ENCODE data around the gene CLEC2B.

Gene CLEC2B

DNA sequence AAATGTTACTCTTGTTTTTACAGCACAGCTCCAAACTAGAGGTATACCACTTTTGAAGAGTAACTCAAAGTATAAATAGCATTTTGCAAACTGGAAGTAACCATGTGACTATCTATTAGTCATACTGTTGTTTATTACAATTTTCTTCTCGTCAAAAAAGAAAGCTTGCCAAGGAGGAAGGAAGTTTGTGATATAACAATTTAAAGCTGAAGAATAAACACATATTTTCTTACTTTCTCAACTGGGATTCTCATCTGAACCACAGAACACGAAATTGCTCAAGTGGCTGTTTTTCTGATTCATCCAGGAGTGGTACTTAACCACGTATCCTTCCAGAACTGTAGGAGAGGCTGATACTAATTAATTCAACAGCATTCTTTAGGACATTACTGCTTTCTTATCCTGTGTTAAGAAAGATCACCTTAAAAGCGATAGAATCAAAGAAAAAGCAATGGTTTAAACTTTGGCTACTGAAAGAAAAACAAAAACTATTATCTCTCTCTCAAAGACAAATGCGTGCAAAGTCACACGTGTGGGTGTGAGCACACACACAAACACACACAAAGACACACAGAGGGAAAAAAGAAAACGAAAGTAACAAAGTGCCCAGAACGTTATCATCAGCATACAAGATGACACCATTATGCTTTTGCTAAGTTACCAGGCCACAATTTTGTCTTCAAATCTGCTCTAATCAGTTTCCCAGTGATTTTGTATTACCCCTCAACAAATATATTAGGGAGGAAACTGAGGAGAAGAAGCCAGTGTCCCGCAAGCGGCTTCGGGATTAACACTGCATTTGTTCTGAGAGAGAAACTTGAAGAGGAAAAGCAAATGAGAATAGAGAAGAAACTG is at the start of gene CLEC2B:
Gene CLEC2B, minus strand, starts transcription at position 48 of the 855 bp plus-strand sequence.
- FAIRE-seq (no peak), DNase-seq (ENCODE audit: insufficient read length, low spot score) (no peak)
- TF ChIP-seq, protein P1, sequence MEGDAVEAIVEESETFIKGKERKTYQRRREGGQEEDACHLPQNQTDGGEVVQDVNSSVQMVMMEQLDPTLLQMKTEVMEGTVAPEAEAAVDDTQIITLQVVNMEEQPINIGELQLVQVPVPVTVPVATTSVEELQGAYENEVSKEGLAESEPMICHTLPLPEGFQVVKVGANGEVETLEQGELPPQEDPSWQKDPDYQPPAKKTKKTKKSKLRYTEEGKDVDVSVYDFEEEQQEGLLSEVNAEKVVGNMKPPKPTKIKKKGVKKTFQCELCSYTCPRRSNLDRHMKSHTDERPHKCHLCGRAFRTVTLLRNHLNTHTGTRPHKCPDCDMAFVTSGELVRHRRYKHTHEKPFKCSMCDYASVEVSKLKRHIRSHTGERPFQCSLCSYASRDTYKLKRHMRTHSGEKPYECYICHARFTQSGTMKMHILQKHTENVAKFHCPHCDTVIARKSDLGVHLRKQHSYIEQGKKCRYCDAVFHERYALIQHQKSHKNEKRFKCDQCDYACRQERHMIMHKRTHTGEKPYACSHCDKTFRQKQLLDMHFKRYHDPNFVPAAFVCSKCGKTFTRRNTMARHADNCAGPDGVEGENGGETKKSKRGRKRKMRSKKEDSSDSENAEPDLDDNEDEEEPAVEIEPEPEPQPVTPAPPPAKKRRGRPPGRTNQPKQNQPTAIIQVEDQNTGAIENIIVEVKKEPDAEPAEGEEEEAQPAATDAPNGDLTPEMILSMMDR (IDR thresholded peaks at IDR 0.05; ENCODE audit: insufficient read depth, missing control alignments) = no peak

DNA sequence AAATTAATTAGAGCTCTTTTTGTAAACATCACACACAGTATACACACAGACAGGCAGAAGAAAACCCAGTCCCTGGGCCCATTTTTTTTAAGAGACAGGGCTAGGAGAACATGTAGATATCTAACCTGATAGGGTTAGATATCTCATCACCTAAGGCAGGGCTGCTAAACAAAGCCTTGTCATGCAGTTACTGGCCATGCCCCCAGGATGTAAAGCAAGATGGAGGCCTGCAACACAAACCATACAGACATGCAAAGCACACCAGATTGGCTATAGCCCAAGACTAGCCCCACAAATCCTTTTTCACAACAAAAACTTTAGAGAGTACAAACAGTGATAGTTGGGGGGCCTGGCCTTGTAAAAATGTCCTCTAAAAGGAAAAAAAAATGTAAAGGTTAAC is 42.6 kb upstream of the CLEC2B start:
- TF ChIP-seq, protein P1 (IDR thresholded peaks at IDR 0.05; ENCODE audit: insufficient read depth, missing control alignments) = no peak
- DNase-seq (ENCODE audit: insufficient read length, low spot score) (no peak), FAIRE-seq (no peak)

DNA sequence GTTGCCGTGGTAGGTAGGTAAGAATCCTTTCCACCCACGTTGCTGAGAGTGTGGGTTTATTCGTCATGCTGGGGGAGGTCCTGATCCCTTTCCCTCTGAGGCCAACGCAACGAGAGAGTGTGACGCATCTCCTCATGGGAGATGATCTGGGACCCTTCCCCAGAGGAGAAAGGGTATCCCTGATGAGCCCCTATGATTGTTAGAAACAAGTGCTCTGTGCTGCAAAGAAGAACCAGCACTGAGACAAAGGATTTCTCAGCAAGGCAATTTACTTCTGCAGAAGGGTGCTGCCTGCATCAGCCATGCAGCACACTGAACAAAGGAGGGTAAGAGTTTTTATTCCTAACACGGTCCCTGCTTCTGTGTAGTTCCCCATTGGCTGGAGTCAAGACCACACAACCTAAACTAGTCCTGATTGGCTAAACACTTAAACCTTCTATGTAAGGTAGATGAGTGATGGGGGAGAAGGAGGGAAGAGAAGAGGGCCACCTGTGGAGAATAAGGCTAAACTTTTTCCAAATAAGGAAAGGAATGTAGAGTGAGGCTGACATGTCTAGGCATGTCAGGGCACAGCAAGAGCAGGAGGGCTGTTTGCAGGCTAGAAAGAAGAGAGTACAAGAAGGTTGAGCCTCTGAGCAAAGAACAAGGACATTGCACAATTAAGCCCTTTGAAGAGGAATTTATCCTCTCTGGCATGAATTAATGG is 41.7 kb upstream of the CLEC2B start:
- no peak for DNase-seq (ENCODE audit: insufficient read length, low spot score)
- TF ChIP-seq, protein P1 (IDR thresholded peaks at IDR 0.05; ENCODE audit: insufficient read depth, missing control alignments) = no peak
- no peak for FAIRE-seq

DNA sequence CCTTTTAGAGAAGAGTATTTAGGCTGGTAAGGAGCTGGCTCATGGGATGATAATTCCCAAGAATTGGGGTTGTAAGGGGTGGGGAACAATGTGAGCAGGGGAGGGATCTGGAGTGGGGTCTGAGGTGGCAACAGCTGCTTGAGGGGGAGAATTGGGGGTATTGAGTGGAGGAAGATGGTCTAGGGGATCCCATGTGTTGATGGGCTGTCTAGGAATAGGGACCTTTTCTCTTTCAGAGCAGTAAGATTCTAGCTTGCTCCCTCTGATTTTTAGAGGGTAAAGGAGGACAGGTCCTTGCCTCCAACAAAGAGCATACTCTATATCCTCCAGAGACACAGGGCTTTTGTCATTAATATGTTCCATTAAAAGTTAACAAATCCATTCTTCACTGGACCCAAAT is 40.6 kb upstream of the CLEC2B start:
- TF ChIP-seq, protein P1 (IDR thresholded peaks at IDR 0.05; ENCODE audit: insufficient read depth, missing control alignments) = no peak
- FAIRE-seq (no peak), DNase-seq (ENCODE audit: insufficient read length, low spot score) (no peak)

DNA sequence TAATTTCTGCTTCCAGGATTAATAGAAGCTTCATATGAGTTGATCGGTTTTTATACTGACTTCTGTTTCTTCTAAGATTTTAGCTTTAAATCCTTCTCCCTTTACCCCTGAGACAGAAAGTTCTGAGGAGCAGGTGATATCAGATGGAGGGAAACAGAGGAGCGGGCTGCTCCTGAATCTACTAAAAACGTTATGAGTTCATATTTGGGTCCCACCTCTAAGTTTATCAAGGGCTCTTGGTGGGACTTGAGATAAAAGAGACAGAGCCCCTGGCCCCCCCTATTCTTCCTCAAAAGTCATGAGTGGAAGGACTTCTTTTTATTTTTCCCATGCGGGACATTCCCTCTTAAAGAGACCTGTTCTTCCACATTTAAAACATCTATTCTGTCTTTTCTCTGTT is 39.2 kb upstream of the CLEC2B start:
- FAIRE-seq (no peak), DNase-seq (ENCODE audit: insufficient read length, low spot score) (no peak)
- TF ChIP-seq, protein P1 (IDR thresholded peaks at IDR 0.05; ENCODE audit: insufficient read depth, missing control alignments) = no peak

DNA sequence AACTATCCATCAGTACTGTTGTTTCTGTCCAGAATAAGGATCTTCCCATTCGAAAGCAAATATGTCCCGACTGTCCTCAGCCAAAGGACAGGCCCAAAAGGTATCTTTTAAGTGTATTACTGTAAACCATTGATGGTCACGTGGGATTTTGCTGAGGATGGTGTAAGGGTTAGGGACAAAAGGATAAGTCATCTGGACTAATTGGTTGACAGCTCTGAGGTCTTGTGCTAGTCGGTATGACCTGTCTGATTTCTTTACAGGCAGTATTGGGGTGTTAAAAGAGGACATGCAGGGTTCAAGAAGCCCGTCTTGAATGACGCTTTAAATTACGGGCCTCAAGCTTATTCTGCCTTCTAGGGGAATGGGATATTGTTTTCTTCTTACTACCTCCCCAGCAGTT is 38.6 kb upstream of the CLEC2B start:
- FAIRE-seq (no peak), DNase-seq (ENCODE audit: insufficient read length, low spot score) (no peak)
- TF ChIP-seq, protein P1 (IDR thresholded peaks at IDR 0.05; ENCODE audit: insufficient read depth, missing control alignments) = no peak

DNA sequence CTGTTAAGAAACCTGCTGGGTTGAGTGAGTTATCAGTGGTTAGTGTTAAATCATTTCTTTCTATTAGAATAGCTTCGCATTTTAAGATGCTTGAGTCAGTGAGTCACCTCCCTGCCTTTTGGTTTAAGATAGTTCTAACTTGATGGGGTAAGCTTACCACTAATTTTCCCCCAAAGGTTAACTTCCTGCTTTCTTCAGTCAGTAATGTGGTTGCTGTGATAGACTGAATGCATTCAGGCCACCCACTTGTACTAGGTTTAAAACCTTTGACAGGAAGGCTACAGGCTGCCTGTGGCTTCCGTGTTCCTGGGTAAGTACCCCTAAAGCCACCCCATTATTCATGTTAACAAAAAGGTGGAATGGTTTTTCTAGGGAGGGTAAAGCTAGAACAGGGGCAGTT is 37.7 kb upstream of the CLEC2B start:
- no peak for FAIRE-seq
- DNase-seq (ENCODE audit: insufficient read length, low spot score) = no peak
- TF ChIP-seq, protein P1 (IDR thresholded peaks at IDR 0.05; ENCODE audit: insufficient read depth, missing control alignments) = no peak
